ENCODE results near the gene MPPED1.

MPPED1 gene

GRCh38 chr22:43435851-43436811, 24.3 kb downstream of the MPPED1 start:
- TF ChIP-seq EZH2 (IDR thresholded peaks at IDR 0.05) (no peak), POLR2AphosphoS5 (IDR thresholded peaks at IDR 0.05; ENCODE audit: borderline replicate concordance, low read depth, low read length) (no peak), FOXP2 (optimal IDR thresholded peaks at IDR 0.05; ENCODE audit: control extremely low read depth, extremely low read length, insufficient read depth) (no peak)
- no peak overlapping the region for H3K4me3 ChIP-seq
- DNase-seq (ENCODE audit: low read depth, low spot score) = no peak
- no peaks in the 10 kb centered on the region for H3K36me3 ChIP-seq (ENCODE audit: insufficient read depth, low read length)
- H3K9me3 ChIP-seq (ENCODE audit: low read depth, low read length) = no peaks in the 10 kb centered on the region
- no peak overlapping the region for H3K27ac ChIP-seq
- H3K9ac ChIP-seq (ENCODE audit: insufficient read length) = no peak overlapping the region

DNA sequence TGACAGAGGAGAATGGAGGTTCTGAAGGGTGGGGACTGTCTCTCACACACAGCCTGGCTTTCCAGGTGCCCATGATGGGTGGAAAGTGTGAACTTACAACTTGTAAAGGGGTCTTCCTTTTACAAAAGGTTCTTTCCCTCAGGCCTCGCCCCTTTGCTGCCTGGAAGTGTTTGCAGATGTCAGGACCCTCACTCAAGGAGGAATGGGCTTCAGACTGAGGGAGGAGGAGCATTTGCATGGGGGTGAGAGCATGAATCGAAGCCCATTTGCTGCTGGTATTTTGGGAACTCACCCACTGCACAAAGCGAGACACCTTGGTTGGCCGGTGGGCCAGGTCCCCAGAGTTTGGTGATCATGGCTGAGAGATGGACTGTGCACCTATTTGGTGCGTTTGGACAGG, 25.1 kb downstream of the MPPED1 start:
- Histone ChIP-seq H3K4me3 (no peak overlapping the region), H3K36me3 (ENCODE audit: insufficient read depth, low read length) (no peaks in the 10 kb centered on the region), H3K9ac (ENCODE audit: insufficient read length) (no peak overlapping the region), H3K27ac (no peak overlapping the region), H3K9me3 (ENCODE audit: low read depth, low read length) (no peaks in the 10 kb centered on the region)
- no peak for DNase-seq (ENCODE audit: low read depth, low spot score)
- TF ChIP-seq EZH2 (IDR thresholded peaks at IDR 0.05) = no peak
- TF ChIP-seq POLR2AphosphoS5 (IDR thresholded peaks at IDR 0.05; ENCODE audit: borderline replicate concordance, low read depth, low read length) = no peak
- no peak for TF ChIP-seq FOXP2 (optimal IDR thresholded peaks at IDR 0.05; ENCODE audit: control extremely low read depth, extremely low read length, insufficient read depth)

- TF ChIP-seq POLR2AphosphoS5 (IDR thresholded peaks at IDR 0.05; ENCODE audit: borderline replicate concordance, low read depth, low read length) = no peak
- TF ChIP-seq FOXP2 (optimal IDR thresholded peaks at IDR 0.05; ENCODE audit: control extremely low read depth, extremely low read length, insufficient read depth) = no peak
- no peak for TF ChIP-seq EZH2 (IDR thresholded peaks at IDR 0.05)
- Histone ChIP-seq H3K9me3 (ENCODE audit: low read depth, low read length) (no peaks in the 10 kb centered on the region), H3K27ac (no peak overlapping the region), H3K9ac (ENCODE audit: insufficient read length) (no peak overlapping the region), H3K36me3 (ENCODE audit: insufficient read depth, low read length) (no peaks in the 10 kb centered on the region), H3K4me3 (no peak overlapping the region)
- no peak for DNase-seq (ENCODE audit: low read depth, low spot score)
Measured at GRCh38 chr22:43437871-43438475, 26.2 kb downstream of the MPPED1 start.

DNA sequence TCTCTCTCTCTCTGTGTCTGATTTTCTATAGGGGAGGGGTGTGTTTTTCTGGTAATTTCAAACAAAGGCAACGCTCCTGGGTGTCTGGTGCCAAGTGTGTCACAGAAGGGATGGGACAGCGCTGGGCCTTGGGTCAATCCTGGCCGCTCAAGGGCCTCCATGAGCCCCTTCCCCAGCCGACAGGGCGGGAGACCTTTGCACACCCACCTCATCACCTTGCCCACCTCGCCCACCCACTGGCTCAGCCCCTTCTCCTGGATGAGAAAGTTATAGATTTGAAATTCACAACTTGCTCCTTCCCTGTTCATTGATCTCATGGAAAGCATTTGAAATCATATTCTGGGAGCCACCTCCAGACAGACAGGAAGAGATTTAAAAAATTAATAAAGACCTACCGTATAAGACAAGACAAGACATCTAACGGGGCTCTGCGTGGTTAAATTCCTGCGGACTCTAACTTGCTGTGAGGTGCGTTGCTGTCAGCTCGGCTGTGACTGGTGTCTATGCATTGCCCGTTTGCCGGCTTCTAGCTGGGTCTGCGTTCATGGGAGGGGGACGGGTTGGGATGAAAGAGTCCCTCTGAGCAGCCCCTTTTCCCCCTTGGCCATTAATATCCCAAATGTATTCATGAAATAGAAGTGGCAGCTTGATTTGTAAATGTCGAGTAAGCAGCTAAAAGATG, 27.0 kb downstream of the MPPED1 start:
- no peak overlapping the region for H3K4me3 ChIP-seq
- no peak for DNase-seq (ENCODE audit: low read depth, low spot score)
- H3K36me3 ChIP-seq (ENCODE audit: insufficient read depth, low read length) = no peaks in the 10 kb centered on the region
- no peaks in the 10 kb centered on the region for H3K9me3 ChIP-seq (ENCODE audit: low read depth, low read length)
- H3K27ac ChIP-seq = no peak overlapping the region
- H3K9ac ChIP-seq (ENCODE audit: insufficient read length) = no peak overlapping the region
- no peak for TF ChIP-seq FOXP2 (optimal IDR thresholded peaks at IDR 0.05; ENCODE audit: control extremely low read depth, extremely low read length, insufficient read depth)
- no peak for TF ChIP-seq POLR2AphosphoS5 (IDR thresholded peaks at IDR 0.05; ENCODE audit: borderline replicate concordance, low read depth, low read length)
- TF ChIP-seq EZH2 (IDR thresholded peaks at IDR 0.05) = no peak

- Histone ChIP-seq H3K4me3 (no peak overlapping the region), H3K9me3 (ENCODE audit: low read depth, low read length) (no peaks in the 10 kb centered on the region), H3K27ac (no peak overlapping the region), H3K9ac (ENCODE audit: insufficient read length) (no peak overlapping the region), H3K36me3 (ENCODE audit: insufficient read depth, low read length) (no peaks in the 10 kb centered on the region)
- no peak for DNase-seq (ENCODE audit: low read depth, low spot score)
- no peak for TF ChIP-seq EZH2 (IDR thresholded peaks at IDR 0.05)
- TF ChIP-seq POLR2AphosphoS5 (IDR thresholded peaks at IDR 0.05; ENCODE audit: borderline replicate concordance, low read depth, low read length) = no peak
- no peak for TF ChIP-seq FOXP2 (optimal IDR thresholded peaks at IDR 0.05; ENCODE audit: control extremely low read depth, extremely low read length, insufficient read depth)
Measured at GRCh38 chr22:43439368-43440103, 27.7 kb downstream of the MPPED1 start.

DNA sequence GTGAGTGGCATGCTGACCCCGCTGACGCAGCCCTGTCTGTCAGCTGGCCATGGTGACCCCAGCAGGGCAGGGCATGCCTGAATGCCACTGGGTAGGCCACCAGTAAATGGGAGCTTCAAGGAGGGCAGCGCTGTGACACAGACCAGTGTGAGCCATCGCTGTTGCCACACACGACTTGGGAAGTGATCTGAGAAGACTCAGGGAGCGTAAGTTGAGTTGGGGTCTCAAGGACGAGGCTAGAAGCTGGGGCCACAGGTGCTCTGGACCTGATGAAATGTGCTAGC, 28.2 kb downstream of the MPPED1 start:
- H3K36me3 ChIP-seq (ENCODE audit: insufficient read depth, low read length) = no peaks in the 10 kb centered on the region
- H3K27ac ChIP-seq = no peak overlapping the region
- no peaks in the 10 kb centered on the region for H3K9me3 ChIP-seq (ENCODE audit: low read depth, low read length)
- DNase-seq (ENCODE audit: low read depth, low spot score) = no peak
- H3K9ac ChIP-seq (ENCODE audit: insufficient read length) = no peak overlapping the region
- TF ChIP-seq POLR2AphosphoS5 (IDR thresholded peaks at IDR 0.05; ENCODE audit: borderline replicate concordance, low read depth, low read length) (no peak), FOXP2 (optimal IDR thresholded peaks at IDR 0.05; ENCODE audit: control extremely low read depth, extremely low read length, insufficient read depth) (no peak), EZH2 (IDR thresholded peaks at IDR 0.05) (no peak)
- H3K4me3 ChIP-seq = no peak overlapping the region

- no peak for DNase-seq (ENCODE audit: low read depth, low spot score)
Measured at GRCh38 chr22:43440556-43440955, 28.7 kb downstream of the MPPED1 start.

More at GRCh38 chr22:43440556-43440955, 28.7 kb downstream of the MPPED1 start:
- H3K4me3 ChIP-seq = no peak overlapping the region
- no peaks in the 10 kb centered on the region for H3K36me3 ChIP-seq (ENCODE audit: insufficient read depth, low read length)
- TF ChIP-seq EZH2 (IDR thresholded peaks at IDR 0.05) (no peak), FOXP2 (optimal IDR thresholded peaks at IDR 0.05; ENCODE audit: control extremely low read depth, extremely low read length, insufficient read depth) (no peak), POLR2AphosphoS5 (IDR thresholded peaks at IDR 0.05; ENCODE audit: borderline replicate concordance, low read depth, low read length) (no peak)
- H3K9ac ChIP-seq (ENCODE audit: insufficient read length) = no peak overlapping the region
- no peaks in the 10 kb centered on the region for H3K9me3 ChIP-seq (ENCODE audit: low read depth, low read length)
- no peak overlapping the region for H3K27ac ChIP-seq
